OCI-LY3 (cell line): ENCODE measurements around the gene ZSCAN22.

ENCODE experiments used
- EZH2phosphoT487 ChIP-seq: fragments of 200-600 bp; shearing (Covaris generic); IDR thresholded peaks from 2 replicates; pipeline ENCODE4 v1.6.1; 2018; ENCODE audit warnings: antibody characterized with exemption, mixed run types, low read depth
- TF ChIP-seq, protein P1 (sequence below): fragments of 200-600, 300-600 bp; sonication (generic); IDR thresholded peaks from 2 replicates; pipeline ENCODE4 v1.5.1; 2014; ENCODE audit warnings: antibody characterized with exemption, low read length, low read depth

DNA sequence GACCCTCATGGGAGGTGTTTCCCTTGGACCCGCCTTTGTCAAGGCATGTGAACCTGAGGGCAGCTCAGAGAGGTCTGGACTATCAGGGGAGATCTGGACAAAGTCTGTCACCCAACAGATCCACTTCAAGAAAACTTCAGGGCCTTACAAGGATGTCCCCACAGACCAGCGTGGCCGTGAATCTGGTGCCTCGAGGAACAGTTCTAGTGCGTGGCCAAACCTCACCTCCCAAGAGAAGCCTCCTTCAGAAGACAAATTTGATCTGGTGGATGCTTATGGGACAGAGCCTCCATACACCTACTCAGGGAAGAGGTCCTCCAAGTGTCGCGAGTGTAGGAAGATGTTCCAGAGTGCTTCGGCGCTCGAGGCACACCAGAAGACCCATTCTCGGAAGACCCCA, 11.5 kb downstream of the ZSCAN22 start:
- TF ChIP-seq, protein P1, sequence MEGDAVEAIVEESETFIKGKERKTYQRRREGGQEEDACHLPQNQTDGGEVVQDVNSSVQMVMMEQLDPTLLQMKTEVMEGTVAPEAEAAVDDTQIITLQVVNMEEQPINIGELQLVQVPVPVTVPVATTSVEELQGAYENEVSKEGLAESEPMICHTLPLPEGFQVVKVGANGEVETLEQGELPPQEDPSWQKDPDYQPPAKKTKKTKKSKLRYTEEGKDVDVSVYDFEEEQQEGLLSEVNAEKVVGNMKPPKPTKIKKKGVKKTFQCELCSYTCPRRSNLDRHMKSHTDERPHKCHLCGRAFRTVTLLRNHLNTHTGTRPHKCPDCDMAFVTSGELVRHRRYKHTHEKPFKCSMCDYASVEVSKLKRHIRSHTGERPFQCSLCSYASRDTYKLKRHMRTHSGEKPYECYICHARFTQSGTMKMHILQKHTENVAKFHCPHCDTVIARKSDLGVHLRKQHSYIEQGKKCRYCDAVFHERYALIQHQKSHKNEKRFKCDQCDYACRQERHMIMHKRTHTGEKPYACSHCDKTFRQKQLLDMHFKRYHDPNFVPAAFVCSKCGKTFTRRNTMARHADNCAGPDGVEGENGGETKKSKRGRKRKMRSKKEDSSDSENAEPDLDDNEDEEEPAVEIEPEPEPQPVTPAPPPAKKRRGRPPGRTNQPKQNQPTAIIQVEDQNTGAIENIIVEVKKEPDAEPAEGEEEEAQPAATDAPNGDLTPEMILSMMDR = no peak
- no peak for TF ChIP-seq EZH2phosphoT487
